Mammary epithelial cell (primary cell): Measurements from ENCODE around the gene ANKRD6.

ENCODE experiments used
- EZH2 ChIP-seq: IDR thresholded peaks from 2 replicates; pipeline ENCODE4 v1.6.1; 2012; ENCODE audit warnings: low read length, inconsistent platforms, borderline replicate concordance
- TF ChIP-seq, protein P1 (sequence below), 2 donors: IDR thresholded peaks in 1 of 2; conservative IDR thresholded peaks in 1 of 2; 2 replicates each; pipeline ENCODE4 v1.5.1; 2011 to 2012; ENCODE audit warnings: inconsistent platforms in 2 of 2, low read length in 2 of 2, mild to moderate bottlenecking in 2 of 2, control low read depth in 1 of 2, low read depth in 1 of 2; ENCODE audit not compliant: insufficient read depth in 1 of 2; ENCODE audit errors: extremely low read depth in 1 of 2

DNA sequence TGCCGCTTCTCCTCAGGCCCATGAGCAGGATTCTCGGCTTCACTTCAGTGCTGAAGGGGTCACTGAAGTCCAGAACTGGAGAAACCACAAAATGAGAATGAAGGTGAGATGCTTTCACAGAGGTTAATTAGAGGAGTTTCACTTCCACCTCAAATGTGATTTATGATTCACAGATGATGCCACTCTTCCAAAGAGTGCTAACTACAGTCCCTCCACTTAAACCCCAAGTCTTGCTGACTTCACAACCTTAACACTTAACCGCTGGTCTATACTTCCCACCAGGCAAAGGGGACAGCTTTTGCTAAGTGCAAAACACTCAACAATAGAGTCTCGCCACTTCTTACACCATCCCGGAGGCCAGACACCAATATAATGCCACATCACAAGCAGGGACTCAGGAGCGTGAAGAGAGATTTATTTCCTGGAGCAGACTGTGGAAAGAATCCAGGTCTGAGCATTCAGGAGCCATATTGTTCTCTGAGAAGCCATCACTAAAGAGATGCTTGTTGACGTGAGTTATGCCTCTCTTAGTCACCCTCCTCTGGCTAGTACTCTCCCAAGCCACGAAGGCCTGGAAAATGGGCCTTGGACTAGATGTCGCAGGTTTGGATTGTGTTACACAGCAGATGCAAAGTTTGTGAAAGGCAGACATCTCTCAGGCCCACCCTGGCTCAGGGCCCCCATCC is 45.3 kb upstream of the ANKRD6 start:
- TF ChIP-seq EZH2: no peak
- TF ChIP-seq, protein P1, sequence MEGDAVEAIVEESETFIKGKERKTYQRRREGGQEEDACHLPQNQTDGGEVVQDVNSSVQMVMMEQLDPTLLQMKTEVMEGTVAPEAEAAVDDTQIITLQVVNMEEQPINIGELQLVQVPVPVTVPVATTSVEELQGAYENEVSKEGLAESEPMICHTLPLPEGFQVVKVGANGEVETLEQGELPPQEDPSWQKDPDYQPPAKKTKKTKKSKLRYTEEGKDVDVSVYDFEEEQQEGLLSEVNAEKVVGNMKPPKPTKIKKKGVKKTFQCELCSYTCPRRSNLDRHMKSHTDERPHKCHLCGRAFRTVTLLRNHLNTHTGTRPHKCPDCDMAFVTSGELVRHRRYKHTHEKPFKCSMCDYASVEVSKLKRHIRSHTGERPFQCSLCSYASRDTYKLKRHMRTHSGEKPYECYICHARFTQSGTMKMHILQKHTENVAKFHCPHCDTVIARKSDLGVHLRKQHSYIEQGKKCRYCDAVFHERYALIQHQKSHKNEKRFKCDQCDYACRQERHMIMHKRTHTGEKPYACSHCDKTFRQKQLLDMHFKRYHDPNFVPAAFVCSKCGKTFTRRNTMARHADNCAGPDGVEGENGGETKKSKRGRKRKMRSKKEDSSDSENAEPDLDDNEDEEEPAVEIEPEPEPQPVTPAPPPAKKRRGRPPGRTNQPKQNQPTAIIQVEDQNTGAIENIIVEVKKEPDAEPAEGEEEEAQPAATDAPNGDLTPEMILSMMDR (conservative IDR thresholded peaks at IDR 0.05 in 1 of 2, IDR thresholded peaks at IDR 0.05 in 1 of 2; ENCODE audit: extremely low read depth in 1 of 2, insufficient read depth in 1 of 2, low read depth in 1 of 2, low read length in 2 of 2): no peak
